HG03469 (cell line): Measurements from ENCODE around the gene TACSTD2.
"Not testable (repeated sequence)": the region's sequence is repeated elsewhere in the genome, so short reads cannot be mapped to it uniquely, and the experiment has no call there.

Source experiments
- ATAC-seq: cut with Tn5 transposase; IDR thresholded peaks from one replicate; pipeline ENCODE4 v1.9.1; 2021; ENCODE audit warnings: mild to moderate bottlenecking, moderate library complexity, moderate number of reproducible peaks; ENCODE audit not compliant: unreplicated experiment

TACSTD2 gene

GRCh38 chr1:58568271-58568860 lies 8.7 kb downstream of the TACSTD2 start:
- no peak for ATAC-seq

- no peak for ATAC-seq
Measured at GRCh38 chr1:58566339-58566738, 10.7 kb downstream of the TACSTD2 start.

GRCh38 chr1:58563715-58564114 lies 13.3 kb downstream of the TACSTD2 start:
- ATAC-seq, result not testable (repeated sequence)

- no peak for ATAC-seq
Measured at GRCh38 chr1:58561633-58562032, 15.4 kb downstream of the TACSTD2 start.

- ATAC-seq, result no peak
Measured at GRCh38 chr1:58555393-58555792, 21.7 kb downstream of the TACSTD2 start.

GRCh38 chr1:58551186-58552140 lies 25.6 kb downstream of the TACSTD2 start:
- ATAC-seq, result no peak

GRCh38 chr1:58549291-58549690 lies 27.8 kb downstream of the TACSTD2 start:
- not testable (repeated sequence) for ATAC-seq

GRCh38 chr1:58548371-58548770 lies 28.7 kb downstream of the TACSTD2 start:
- no peak for ATAC-seq

- ATAC-seq, result peak; percentile 94
Measured at GRCh38 chr1:58546520-58547308, 30.3 kb downstream of the TACSTD2 start, which contains the start of gene OMA1. Gene OMA1 (minus strand): TSS chr1:58546726. CDS start chr1:58539294, 7,432 bp downstream.

- peak; percentile 25 for ATAC-seq
Measured at GRCh38 chr1:58545591-58546519, 31.2 kb downstream of the TACSTD2 start.

GRCh38 chr1:58543260-58543659 lies 33.8 kb downstream of the TACSTD2 start:
- no peak for ATAC-seq

- ATAC-seq, result no peak
Measured at GRCh38 chr1:58539553-58539952, 37.5 kb downstream of the TACSTD2 start.

- ATAC-seq, result no peak
Measured at GRCh38 chr1:58538821-58539220, 38.2 kb downstream of the TACSTD2 start.

- ATAC-seq, result not testable (repeated sequence)
Measured at GRCh38 chr1:58531842-58532241, 45.2 kb downstream of the TACSTD2 start.

- no peak for ATAC-seq
Measured at GRCh38 chr1:58529284-58529683, 47.8 kb downstream of the TACSTD2 start.

- ATAC-seq, result no peak
Measured at GRCh38 chr1:58528518-58528917, 48.5 kb downstream of the TACSTD2 start.
